HG02840 (cell line): ENCODE measurements around the gene PRR14L.
"Not testable (repeated sequence)": the region's sequence is repeated elsewhere in the genome, so short reads cannot be mapped to it uniquely, and the experiment has no call there.

Experiments used
- ATAC-seq: cut with Tn5 transposase; IDR thresholded peaks from one replicate; pipeline ENCODE4 v1.9.1; 2021; ENCODE audit warnings: mild to moderate bottlenecking, moderate library complexity, moderate number of reproducible peaks; ENCODE audit not compliant: unreplicated experiment, low FRiP score

The PRR14L gene

DNA sequence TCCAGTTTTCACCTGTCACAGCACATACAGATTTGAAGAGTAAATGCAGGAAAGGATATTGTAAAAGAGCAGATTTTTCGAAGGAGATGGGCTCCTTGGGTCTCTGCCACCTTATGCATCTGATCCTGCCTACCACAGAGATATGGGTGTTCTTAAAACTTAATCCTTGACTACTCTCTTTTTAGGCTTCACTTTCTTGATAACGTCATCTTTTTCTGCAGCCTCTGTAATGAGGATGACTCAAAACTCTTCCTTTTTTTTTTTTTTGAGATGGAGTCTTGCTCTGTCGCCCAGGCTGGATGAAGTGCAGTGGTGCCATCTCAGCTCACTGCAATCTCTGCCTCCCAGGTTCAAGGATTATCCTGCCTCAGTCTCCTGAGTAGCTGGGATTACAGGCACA lies 7.8 kb downstream of the PRR14L start:
- ATAC-seq: no peak

DNA sequence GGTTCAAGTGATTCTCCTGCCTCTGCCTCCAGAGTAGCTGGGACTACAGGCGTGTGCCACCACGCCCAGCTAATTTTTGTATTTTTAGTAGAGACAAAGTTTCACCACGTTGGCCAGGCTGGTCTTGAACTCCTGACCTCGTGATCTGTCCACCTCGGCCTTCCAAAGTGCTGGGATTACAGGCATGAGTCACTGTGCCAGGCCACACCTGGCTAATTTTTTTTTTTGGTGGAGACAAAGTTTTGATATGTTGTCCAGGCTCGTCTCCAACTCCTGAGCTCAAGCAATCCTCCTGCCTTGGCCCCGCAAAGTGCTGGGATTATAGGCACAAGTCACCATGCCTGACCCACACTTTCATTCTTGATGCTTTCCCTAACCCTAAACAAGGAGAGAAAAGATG lies 9.6 kb downstream of the PRR14L start:
- not testable (repeated sequence) for ATAC-seq

DNA sequence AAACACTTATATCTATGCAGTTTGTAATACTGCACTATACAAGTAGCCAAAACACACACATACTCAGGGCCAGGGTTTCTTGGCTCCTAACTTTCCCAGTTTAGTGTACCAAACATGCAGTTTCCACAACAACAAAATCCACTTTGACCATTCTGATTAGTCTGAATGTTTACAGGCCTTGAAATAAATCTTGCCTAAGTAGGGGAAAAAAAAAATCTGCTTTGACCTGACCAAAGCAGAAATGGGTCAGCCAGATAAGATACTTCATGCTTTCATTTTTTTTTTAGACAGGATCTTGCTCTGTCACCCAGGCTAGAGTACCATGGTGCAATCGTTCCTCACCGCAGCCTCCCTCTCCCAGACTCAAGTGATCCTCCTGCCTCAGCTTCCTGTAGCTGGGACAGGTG lies 10.1 kb downstream of the PRR14L start:
- no peak for ATAC-seq

GRCh38 chr22:31738566-31738965 lies 11.4 kb downstream of the PRR14L start:
- no peak for ATAC-seq

DNA sequence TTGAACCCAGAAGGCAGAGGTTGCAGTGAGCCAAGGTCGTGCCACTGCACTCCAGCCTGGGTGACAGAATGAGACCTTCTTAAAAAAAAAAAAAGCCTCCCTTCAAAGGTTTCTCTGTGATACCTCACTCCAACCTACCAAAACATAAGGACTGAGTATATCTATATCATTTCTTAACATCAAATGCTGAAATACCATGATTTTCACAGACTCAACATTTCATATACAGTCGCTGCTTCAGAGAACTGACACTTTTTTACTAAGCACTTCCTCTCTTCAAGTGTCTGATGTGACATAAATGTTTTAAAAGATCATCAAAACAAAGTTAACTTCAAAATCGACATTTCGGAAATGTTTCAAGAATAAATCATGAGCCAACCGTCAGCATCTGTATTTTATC lies 12.0 kb downstream of the PRR14L start:
- no peak for ATAC-seq

DNA sequence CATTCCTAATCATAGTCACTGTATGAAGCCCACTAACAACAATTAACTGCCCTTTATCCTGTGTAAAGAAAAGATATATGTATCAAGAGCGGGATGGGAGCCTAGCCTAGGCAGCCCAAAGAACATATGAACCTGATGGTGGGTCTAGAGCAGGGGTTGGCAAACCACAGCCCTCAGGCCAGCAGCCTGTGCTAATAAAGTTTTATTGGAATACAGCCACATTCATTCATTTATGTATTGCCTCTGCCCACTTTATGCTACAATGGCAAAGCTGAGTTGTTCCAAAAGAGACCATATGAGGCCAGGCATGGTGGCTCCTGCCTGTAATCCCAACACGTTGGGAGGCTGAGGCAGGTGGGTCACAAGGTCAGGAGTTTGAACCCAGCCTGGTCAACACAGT lies 13.5 kb downstream of the PRR14L start:
- no peak for ATAC-seq

GRCh38 chr22:31734512-31734911 lies 15.4 kb downstream of the PRR14L start:
- no peak for ATAC-seq

- no peak for ATAC-seq
These were observed 16.3 kb downstream of the PRR14L start for GRCh38 chr22:31733580-31734079.

DNA sequence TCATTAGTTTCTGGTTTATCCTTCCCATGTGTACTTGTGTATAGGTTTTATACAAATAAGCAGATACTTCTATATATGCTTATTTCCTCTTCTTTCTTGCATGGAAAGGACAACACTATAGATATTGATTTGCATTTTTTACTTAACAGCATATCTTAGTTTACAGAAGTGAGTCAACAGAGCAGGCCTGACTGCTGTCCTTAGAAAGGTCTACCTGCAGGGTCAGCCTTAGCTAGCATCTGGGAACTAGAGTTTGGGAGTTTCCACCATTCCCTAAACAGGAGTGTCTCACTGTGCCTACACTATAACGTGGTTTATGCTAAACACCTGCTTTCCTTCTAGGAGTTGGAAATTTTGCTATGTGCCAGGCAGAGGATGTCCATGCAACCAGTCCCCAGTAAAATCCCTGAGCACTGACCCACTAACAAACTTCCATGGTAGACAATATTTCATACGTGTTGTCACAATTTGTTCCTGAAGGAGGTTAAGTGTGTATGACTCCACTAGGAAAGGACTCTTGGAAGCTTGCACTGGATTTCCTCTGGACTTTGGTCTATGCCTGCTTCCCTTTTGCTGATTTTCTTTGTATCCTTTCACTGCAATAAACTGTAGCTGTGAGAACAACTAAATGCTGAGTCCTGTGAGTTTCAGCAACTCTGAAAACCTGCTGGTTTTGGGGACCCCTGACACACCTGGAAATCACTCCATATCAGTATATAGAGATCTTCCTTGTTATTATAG lies 17.7 kb downstream of the PRR14L start:
- no peak for ATAC-seq

DNA sequence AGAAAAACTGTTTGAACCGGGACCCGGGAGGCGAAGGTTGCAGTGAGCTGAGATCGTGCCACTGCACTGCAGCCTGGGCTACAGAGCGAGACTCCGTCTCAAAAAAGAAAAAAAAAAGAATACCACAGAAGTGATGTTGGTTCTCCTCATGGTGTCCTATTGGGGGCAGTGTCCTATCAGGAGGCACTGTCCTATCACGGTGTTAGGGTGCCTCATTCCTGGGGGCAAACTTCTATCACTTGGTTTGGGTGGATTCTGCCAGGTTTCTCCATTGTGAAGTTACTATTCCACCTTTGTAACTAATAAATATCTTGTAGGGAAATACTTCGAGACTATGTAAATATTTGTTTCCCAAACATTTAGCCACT lies 19.6 kb downstream of the PRR14L start:
- ATAC-seq: no peak

- ATAC-seq: no peak
These were observed 21.1 kb downstream of the PRR14L start for GRCh38 chr22:31728857-31729256.

- no peak for ATAC-seq
These were observed 23.2 kb downstream of the PRR14L start for GRCh38 chr22:31726692-31727091.

GRCh38 chr22:31723723-31724122 lies 26.2 kb downstream of the PRR14L start:
- no peak for ATAC-seq

DNA sequence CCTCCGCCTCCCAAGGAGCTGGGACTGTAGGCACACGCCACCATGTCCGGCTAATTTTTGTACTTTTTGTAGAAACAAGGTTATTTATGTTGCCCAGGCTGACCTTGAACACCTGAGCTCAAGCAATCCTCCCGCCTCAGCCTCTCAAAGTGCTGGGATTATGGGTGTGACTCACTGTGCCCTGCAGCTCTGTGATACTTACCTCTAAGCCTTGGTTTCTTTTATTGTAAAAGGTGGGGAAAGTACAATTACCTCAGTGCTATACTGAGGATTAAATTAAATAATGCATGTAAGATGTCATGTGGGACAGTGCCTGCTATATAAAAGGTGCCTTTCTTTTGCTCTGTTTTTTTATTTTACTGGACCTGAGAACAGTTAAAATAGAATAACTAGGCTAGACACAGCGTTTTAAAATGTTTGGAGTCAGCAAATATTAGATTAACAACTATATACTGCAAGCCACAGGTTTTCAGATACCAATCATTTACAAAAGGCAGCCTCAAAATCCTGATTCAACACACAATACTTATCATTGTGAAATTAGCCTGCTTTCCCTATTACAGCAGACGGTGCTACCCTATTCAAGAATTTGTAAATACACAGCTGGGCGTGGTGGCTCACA lies 30.0 kb downstream of the PRR14L start:
- ATAC-seq: no peak

DNA sequence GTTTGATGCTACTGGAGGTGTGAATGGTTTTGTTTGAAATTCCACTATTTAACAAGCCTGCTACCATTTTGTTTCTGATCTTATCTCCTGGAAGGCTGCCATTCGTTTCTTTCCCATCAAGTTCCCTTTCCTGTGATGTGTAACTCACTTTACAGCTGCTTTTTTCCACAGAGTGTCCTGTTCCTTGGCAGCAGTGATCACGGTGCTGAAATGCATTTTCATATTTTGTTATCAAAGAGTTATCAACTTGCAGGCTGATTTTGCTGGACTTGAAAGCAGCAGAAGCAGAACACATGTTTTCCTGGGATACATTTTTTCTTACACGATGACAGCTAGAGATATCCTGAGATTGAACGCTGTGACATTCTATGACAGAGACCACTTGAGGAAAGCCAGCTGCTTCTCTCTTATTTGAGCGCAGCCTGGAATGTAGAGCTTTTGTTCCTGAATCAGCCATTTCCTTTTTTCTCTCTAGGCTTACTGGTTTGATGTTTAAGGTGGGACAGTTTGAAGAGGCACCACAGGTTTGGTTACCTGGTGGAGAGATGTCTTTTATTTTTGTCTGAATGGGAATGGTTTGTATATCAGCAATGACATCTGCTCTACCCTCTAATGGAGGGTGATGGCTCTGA lies 34.7 kb downstream of the PRR14L start:
- ATAC-seq: no peak

DNA sequence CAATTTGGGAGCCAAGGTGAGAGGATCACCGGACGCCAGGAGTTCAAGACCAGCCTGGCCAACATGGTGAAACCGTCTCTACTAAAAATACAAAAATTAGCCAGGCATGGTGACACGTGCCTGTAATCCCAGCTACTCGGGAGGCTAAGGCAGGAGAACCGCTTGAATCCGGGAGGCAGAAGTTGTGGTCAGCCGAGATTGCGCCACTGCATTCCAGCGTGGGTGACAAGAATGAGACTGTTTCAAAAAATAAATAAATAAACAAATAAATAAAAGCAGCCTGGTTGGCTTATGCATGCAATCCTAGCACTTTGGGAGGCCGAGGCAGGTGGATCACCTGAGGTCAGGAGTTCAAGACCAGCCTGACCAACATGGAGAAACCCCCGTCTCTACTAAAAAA lies 38.7 kb downstream of the PRR14L start:
- not testable (repeated sequence) for ATAC-seq

DNA sequence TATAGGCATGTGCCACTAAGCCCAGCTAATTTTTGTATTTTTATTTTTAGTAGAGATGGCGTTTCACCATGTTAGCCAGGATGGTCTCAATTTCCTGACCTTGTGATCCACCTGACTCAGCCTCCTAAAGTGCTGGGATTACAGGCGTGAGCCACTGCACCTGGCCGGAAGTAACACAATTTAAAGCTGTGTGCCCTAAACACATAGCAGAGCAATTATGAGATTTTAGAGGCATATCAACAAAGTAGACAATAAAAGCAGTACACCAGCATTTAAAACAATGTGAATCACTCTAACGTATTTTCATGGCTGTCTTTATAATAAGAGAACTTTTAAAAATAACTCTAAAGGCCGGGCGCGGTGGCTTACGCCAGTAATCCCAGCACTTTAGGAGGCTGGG lies 42.4 kb downstream of the PRR14L start:
- ATAC-seq: no peak

GRCh38 chr22:31695423-31695822 lies 54.5 kb downstream of the PRR14L start:
- ATAC-seq: no peak

GRCh38 chr22:31694046-31694445 lies 55.9 kb downstream of the PRR14L start:
- not testable (repeated sequence) for ATAC-seq

DNA sequence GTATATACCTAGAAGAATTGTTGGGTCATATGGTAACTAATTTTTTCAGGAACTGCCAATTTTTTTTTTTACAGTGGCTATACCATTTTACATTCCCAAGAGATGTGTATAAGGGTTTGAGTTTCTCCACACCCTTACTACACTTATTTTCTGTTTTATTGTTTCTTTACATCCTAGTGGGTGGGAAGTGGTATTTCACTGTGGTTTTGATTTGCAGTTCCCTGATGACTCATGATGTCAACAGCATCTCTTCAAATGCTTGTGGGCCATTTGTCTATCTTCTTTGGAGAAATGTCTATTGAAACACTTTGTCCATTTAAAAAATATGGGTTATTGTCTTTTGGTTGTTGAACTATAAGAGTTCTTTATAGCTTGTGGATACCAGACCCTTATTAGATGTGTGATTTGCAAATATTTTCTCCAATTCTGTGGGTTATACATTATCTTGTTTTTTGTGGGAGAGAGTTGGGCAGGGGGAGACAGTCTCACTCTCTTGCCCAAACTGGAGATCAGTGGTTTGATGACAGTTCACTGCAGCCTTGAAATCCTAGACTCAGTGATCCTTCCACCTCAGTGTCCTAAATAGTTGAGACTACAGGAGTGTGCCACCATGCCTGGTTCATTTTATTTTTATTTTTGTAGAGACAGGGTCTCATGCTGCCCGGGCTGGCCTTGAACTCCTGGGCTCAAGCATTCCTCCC lies 57.6 kb downstream of the PRR14L start:
- ATAC-seq: no peak

DNA sequence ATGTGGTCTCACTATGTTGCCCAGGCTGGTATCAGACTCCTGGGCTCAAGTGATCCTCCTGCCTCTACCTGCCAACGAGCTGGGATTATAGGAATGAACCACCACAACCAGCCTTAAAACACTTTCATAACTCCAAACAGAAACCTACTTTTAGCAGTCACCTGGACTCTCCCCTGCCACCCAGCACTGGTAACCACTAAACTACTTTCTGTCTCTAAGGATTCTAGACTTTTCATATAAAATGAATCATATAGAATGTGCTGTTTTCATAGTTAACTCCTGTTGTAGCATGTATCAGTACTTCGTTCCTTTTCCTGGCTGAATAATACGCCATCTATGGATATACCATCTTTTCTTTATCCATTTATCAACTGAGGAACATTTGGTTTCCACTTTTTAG lies 58.5 kb downstream of the PRR14L start:
- no peak for ATAC-seq
